Measurements from ENCODE around the gene PPIL4.

The PPIL4 gene

GRCh38 chr6:149459761-149460160, 86.1 kb downstream of the PPIL4 start:
- no peak for DNase-seq (ENCODE audit: low read depth in 2 of 2, low spot score in 1 of 2)

- DNase-seq (ENCODE audit: low read depth in 2 of 2, low spot score in 1 of 2), result no peak
These were observed 87.0 kb downstream of the PPIL4 start for GRCh38 chr6:149458806-149459205.

- no peak for DNase-seq (ENCODE audit: low read depth in 2 of 2, low spot score in 1 of 2)
These were observed 87.6 kb downstream of the PPIL4 start for GRCh38 chr6:149458196-149458595.

GRCh38 chr6:149457316-149457884, 88.4 kb downstream of the PPIL4 start:
- DNase-seq (ENCODE audit: low read depth in 2 of 2, low spot score in 1 of 2), result no peak

GRCh38 chr6:149456311-149457021, 89.4 kb downstream of the PPIL4 start:
- no peak for DNase-seq (ENCODE audit: low read depth in 2 of 2, low spot score in 1 of 2)

GRCh38 chr6:149455031-149455732, 90.7 kb downstream of the PPIL4 start:
- no peak for DNase-seq (ENCODE audit: low read depth in 2 of 2, low spot score in 1 of 2)

All from stimulated activated CD8-positive, alpha-beta memory T cell treated with anti-CD3 and anti-CD28 coated beads, Interleukin-4, amount 100 ng/mL, for 4 hours (primary cell).